B cell (primary cell): Measurements from ENCODE around the gene SLC9A7. TPM values are rescaled to one million over a fixed set of nuclear protein-coding genes. Genes with fewer than 3 reads are reported as not detected.
A peak's percentile ranks its signal among the peaks of the same experiment; 100 is the strongest.

Experiments
- ATAC-seq: fragments of 200-7000 bp; cut with Tn5 transposase; one replicate; pipeline ENCODE4 v1.10.0; 2021; ENCODE audit warnings: low read depth, mild to moderate bottlenecking, moderate number of reproducible peaks, moderate library complexity
- CTCF ChIA-PET: fragments of 350-600 bp; sonication (Branson Sonifier 250); formaldehyde crosslinking; loops from one replicate; lab custom pipeline; 2021; ENCODE audit warnings: antibody characterized with exemption, inconsistent platforms; lab: Charles Lee
- POLR2A ChIA-PET: fragments of 350-600 bp; sonication (Branson Sonifier 250); formaldehyde crosslinking; loops from one replicate; lab custom pipeline; 2021; ENCODE audit warnings: antibody characterized with exemption; lab: Charles Lee
- DNase-seq: peaks from one replicate; pipeline ENCODE4 v3.0.0; 2013
- H2AFZ ChIP-seq: 2 replicates; pipeline ENCODE4 v1.6.1; 2012; ENCODE audit warnings: mild to moderate bottlenecking, low read depth, low read length; ENCODE audit not compliant: insufficient read depth, poor library complexity, severe bottlenecking
- H3K27ac ChIP-seq, 2 donors: 1 replicate in 1 of 2; 2 replicates in 1 of 2; pipeline ENCODE4 v1.5.1; 2012 to 2013; ENCODE audit warnings: low read length in 2 of 2, mild to moderate bottlenecking in 2 of 2, moderate library complexity in 1 of 2
- H3K27me3 ChIP-seq, 4 experiments: fragments of 200-600 bp in 1 of 4; sonication (generic) in 1 of 4; replicated peaks in 1 of 4; 1 replicate in 2 of 4; 2 replicates in 2 of 4; pipeline versions ENCODE4 v1.6.1 to v1.7.0; 2013 to 2016; ENCODE audit warnings: low read length in 3 of 4, mild to moderate bottlenecking in 2 of 4, mixed read lengths in 1 of 4, moderate library complexity in 1 of 4; ENCODE audit not compliant: insufficient read depth in 4 of 4, control insufficient read depth in 3 of 4; ENCODE audit errors: control extremely low read depth in 1 of 4
- H3K36me3 ChIP-seq, 2 experiments: replicated peaks in 1 of 2; 1 replicate in 1 of 2; 2 replicates in 1 of 2; pipeline versions ENCODE4 v1.6.1 to v1.7.1; 2013; ENCODE audit warnings: low read length in 1 of 2; ENCODE audit not compliant: insufficient read depth in 2 of 2, control insufficient read depth in 1 of 2; ENCODE audit errors: control extremely low read depth in 1 of 2, extremely low read depth in 1 of 2
- H3K4me1 ChIP-seq, 2 donors: fragments of 200-600 bp in 1 of 2; sonication (generic) in 1 of 2; 1 replicate in 1 of 2; 2 replicates in 1 of 2; pipeline versions ENCODE4 v1.5.1 to v1.6.1; 2013 to 2017; ENCODE audit warnings: low read length in 2 of 2; ENCODE audit not compliant: control insufficient read depth in 2 of 2, insufficient read depth in 2 of 2
- H3K4me2 ChIP-seq: replicated peaks from 2 replicates; pipeline ENCODE3; 2012; ENCODE audit warnings: mild to moderate bottlenecking, low read depth, low read length; ENCODE audit not compliant: poor library complexity, severe bottlenecking
- H3K4me3 ChIP-seq, 5 experiments: fragments of 200-600 bp in 1 of 5; sonication (generic) in 1 of 5; 1 replicate in 3 of 5; 2 replicates in 2 of 5; pipeline versions ENCODE4 v1.5.1 to v1.7.0; 2011 to 2016; ENCODE audit warnings: low read length in 4 of 5, mild to moderate bottlenecking in 4 of 5, low read depth in 2 of 5, control low read depth in 1 of 5, moderate library complexity in 1 of 5; ENCODE audit not compliant: insufficient read depth in 1 of 5; ENCODE audit errors: control extremely low read depth in 1 of 5, extremely low read depth in 1 of 5
- H3K79me2 ChIP-seq: fragments of 200-600 bp; sonication (generic); one replicate; pipeline ENCODE4 v1.6.0; 2016; ENCODE audit warnings: low read length; ENCODE audit not compliant: control insufficient read depth, insufficient read depth
- H3K9ac ChIP-seq: fragments of 200-600 bp; sonication (generic); 2 replicates; pipeline ENCODE4 v1.6.1; 2017; ENCODE audit warnings: mild to moderate bottlenecking, low read length, moderate library complexity
- H3K9me3 ChIP-seq, 3 donors: one replicate each; pipeline versions ENCODE4 v1.6.1 to v1.7.1; 2013; ENCODE audit warnings: low read length in 2 of 3; ENCODE audit not compliant: control insufficient read depth in 2 of 3, insufficient read depth in 1 of 3; ENCODE audit errors: control extremely low read depth in 1 of 3
- H4K20me1 ChIP-seq: 2 replicates; pipeline ENCODE4 v1.6.0; 2012; ENCODE audit warnings: mild to moderate bottlenecking, low read length; ENCODE audit not compliant: insufficient read depth, control insufficient read depth, poor library complexity, severe bottlenecking
- H3K27ac Mint-ChIP-seq: one replicate; pipeline ENCODE4 v1.8.0; 2021; ENCODE audit warnings: mixed read lengths
- H3K27me3 Mint-ChIP-seq: one replicate; pipeline ENCODE4 v1.8.0; 2021; ENCODE audit warnings: mixed read lengths
- H3K4me1 Mint-ChIP-seq: one replicate; pipeline ENCODE4 v1.8.0; 2021; ENCODE audit warnings: mixed read lengths
- H3K4me3 Mint-ChIP-seq: one replicate; pipeline ENCODE4 v1.8.0; 2021; ENCODE audit warnings: mixed read lengths
- H3K9me3 Mint-ChIP-seq: one replicate; pipeline ENCODE4 v1.8.0; 2022; ENCODE audit warnings: mixed read lengths; ENCODE audit not compliant: insufficient read depth
- CTCF ChIP-seq: fragments of 200-600 bp; IDR thresholded peaks from one replicate; pipeline ENCODE4 v1.8.0; 2022; ENCODE audit warnings: antibody characterized with exemption, mild to moderate bottlenecking
- EZH2 ChIP-seq: IDR thresholded peaks from 2 replicates; pipeline ENCODE4 v1.6.1; 2012; ENCODE audit warnings: borderline replicate concordance, low read depth, mild to moderate bottlenecking, moderate library complexity, low read length; ENCODE audit not compliant: insufficient read depth, poor library complexity, severe bottlenecking
- WGBS: methylation state at CpG from one replicate; pipeline ENCODE4 v1.1.5; 2013; ENCODE audit warnings: missing lambda C conversion rate; ENCODE audit not compliant: insufficient coverage; 5-methylcytosine and 5-hydroxymethylcytosine counted together
- intact Hi-C: fragments of 100-400 bp; cut with micrococcal nuclease; formaldehyde crosslinking; loops from one replicate; pipeline ENCODE4 v1.10.0; 2022
- polyA plus RNA-seq: library from polyadenylated mRNA; depleted of rRNA; stranded (reverse); fragments of >200 nt; gene quantifications from 2 replicates; pipeline ENCODE4 v1.2.3, GENCODE V29; 2012
- total RNA-seq, 2 donors: library from RNA; stranded (reverse); fragments of 120-200 nt in 1 of 2; gene quantifications; 1 replicate in 1 of 2; 2 replicates in 1 of 2; pipeline versions ENCODE4 v1.2.3 to v1.2.4, GENCODE V29; 2013 to 2022

The SLC9A7 gene
- total and polyA plus RNA-seq, 2 donors (not counting 1 experiment from before 2014, with no cell fraction given): 24.9 to 53.2 TPM

- Histone ChIP-seq H3K9me3 (no peaks in the 10 kb centered on the region), H4K20me1 (no peaks in the 10 kb centered on the region), H3K27me3 (peaks cover 0 to 5% (median 0%) of the 10 kb centered on the region in 4 experiments), H3K4me3 (no peak overlapping the region), H3K36me3 (no peaks in the 10 kb centered on the region), H2AFZ (no peak overlapping the region), H3K79me2 (no peaks in the 10 kb centered on the region), H3K9ac (no peak overlapping the region), H3K27ac (no peak overlapping the region), H3K4me1 (peaks cover 17 to 35% of the 10 kb centered on the region in 2 donors), H3K4me2 (peak overlapping the region; percentile 68)
- ChIA-PET POLR2A (interaction anchor here (0.9 kb wide), 1 partner anchor 9 kb away, joined by 3 read pairs; no protein-coding TSS in a partner anchor), CTCF (interaction anchor here (0.9 to 2.3 kb wide), 4 partner anchors 9 to 130 kb away, joined by 3 to 14 read pairs (median 8); no protein-coding TSS in a partner anchor)
- Mint-ChIP-seq H3K27me3 (no peaks in the 10 kb centered on the region), H3K4me1 (peaks cover 37% of the 10 kb centered on the region), H3K27ac (peak overlapping the region; percentile 89), H3K4me3 (peak overlapping the region; percentile 82), H3K9me3 (no peaks in the 10 kb centered on the region)
- peak; percentile 29 for DNase-seq
- 76% methylated on average over 2 of the region's 10 CpGs for WGBS
- ATAC-seq: no peak
- TF ChIP-seq CTCF (no peak), EZH2 (no peak)
- intact Hi-C loops: loop anchor here (1.0 to 5.0 kb wide), 3 partner anchors 9 to 459 kb away; no protein-coding TSS in a partner anchor
Measured at GRCh38 chrX:46571423-46572339, 187.2 kb downstream of the SLC9A7 start.

DNA sequence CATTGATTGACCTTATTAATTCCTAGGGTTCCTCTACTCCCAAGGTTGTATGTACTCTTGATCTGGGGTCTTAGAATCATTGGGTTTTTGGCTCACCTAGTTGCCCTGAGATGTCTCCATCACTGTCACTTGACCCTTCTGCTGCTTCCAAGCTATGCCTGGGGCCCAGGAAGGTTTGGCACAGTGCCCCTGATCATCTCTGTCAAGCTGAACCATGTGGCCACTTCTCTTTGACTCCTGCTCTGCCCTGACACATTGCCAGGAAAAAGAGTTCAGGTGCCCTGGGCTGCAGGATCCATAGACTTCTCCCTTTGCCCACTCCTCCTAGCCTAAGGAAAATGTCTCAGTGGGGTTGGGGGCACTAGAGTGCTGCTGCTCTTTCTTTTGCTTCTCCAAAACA is 189.3 kb downstream of the SLC9A7 start:
- Histone ChIP-seq H3K4me2 (no peak overlapping the region), H3K27me3 (peaks cover 0 to 3% (median 0%) of the 10 kb centered on the region in 4 experiments), H3K36me3 (no peaks in the 10 kb centered on the region), H3K9me3 (no peaks in the 10 kb centered on the region), H3K4me1 (peaks cover 9 to 23% of the 10 kb centered on the region in 2 donors), H4K20me1 (no peaks in the 10 kb centered on the region), H3K9ac (no peak overlapping the region), H2AFZ (no peak overlapping the region), H3K79me2 (no peaks in the 10 kb centered on the region), H3K4me3 (no peak overlapping the region), H3K27ac (no peak overlapping the region)
- ATAC-seq: no peak
- DNase-seq: no peak
- H3K4me3 Mint-ChIP-seq: no peak overlapping the region
- intact Hi-C loops: loop anchor here (5.0 kb wide), 1 partner anchor 58 kb away; no protein-coding TSS in a partner anchor
- no peak overlapping the region for H3K27ac Mint-ChIP-seq
- TF ChIP-seq EZH2 (no peak), CTCF (no peak)
- POLR2A ChIA-PET: no interaction called here
- H3K9me3 Mint-ChIP-seq: no peaks in the 10 kb centered on the region
- peaks cover 25% of the 10 kb centered on the region for H3K4me1 Mint-ChIP-seq
- CTCF ChIA-PET: interaction anchor here (0.7 kb wide), 1 partner anchor 524 kb away, joined by 3 read pairs; no protein-coding TSS in a partner anchor
- H3K27me3 Mint-ChIP-seq: peaks cover 13% of the 10 kb centered on the region
